Neural progenitor cell (in vitro differentiated cells): ENCODE measurements around the gene SLCO4A1. TPM values are rescaled to one million over a fixed set of nuclear protein-coding genes. Genes with fewer than 3 reads are reported as not detected.

ENCODE experiments used
- DNase-seq: peaks from one replicate; pipeline ENCODE4 v3.0.0-alpha.2; 2016; ENCODE audit warnings: low spot score
- H2AFZ ChIP-seq: fragments of 200-600 bp; sonication (generic); replicated peaks from 2 replicates; pipeline ENCODE4 v1.6.1; 2016; ENCODE audit warnings: antibody characterized with exemption
- H3F3A ChIP-seq: fragments of 200-600 bp; sonication (generic); 2 replicates; pipeline ENCODE4 v1.6.1; 2016; ENCODE audit warnings: antibody characterized with exemption, low read depth
- H3K27ac ChIP-seq: fragments of 200-600 bp; sonication (generic); 2 replicates; pipeline ENCODE4 v1.5.1; 2016; ENCODE audit warnings: mild to moderate bottlenecking
- H3K27me3 ChIP-seq: fragments of 200-600 bp; sonication (generic); 2 replicates; pipeline ENCODE4 v1.6.1; 2016; ENCODE audit warnings: mild to moderate bottlenecking, moderate library complexity
- H3K36me3 ChIP-seq: fragments of 200-600 bp; sonication (generic); 2 replicates; pipeline ENCODE4 v1.5.1; 2016
- H3K4me1 ChIP-seq: fragments of 200-600 bp; sonication (generic); 2 replicates; pipeline ENCODE4 v1.6.1; 2016; ENCODE audit warnings: mixed run types
- H3K4me2 ChIP-seq: fragments of 200-600 bp; sonication (generic); 2 replicates; pipeline ENCODE4 v1.6.1; 2016
- H3K4me3 ChIP-seq: fragments of 200-600 bp; sonication (generic); 2 replicates; pipeline ENCODE4 v1.5.1; 2016
- H3K79me2 ChIP-seq: fragments of 200-600 bp; sonication (generic); 2 replicates; pipeline ENCODE4 v1.6.1; 2016; ENCODE audit warnings: low read depth
- H3K9ac ChIP-seq: fragments of 200-600 bp; sonication (generic); 2 replicates; pipeline ENCODE4 v1.6.1; 2016
- H3K9me3 ChIP-seq: fragments of 200-600 bp; sonication (generic); 2 replicates; pipeline ENCODE4 v1.5.1; 2016; ENCODE audit warnings: low read depth
- H4K20me1 ChIP-seq: fragments of 200-600 bp; sonication (generic); 2 replicates; pipeline ENCODE4 v1.6.1; 2016; ENCODE audit warnings: low read depth
- H3K27ac Mint-ChIP-seq: 3 replicates; pipeline ENCODE4 v1.8.0; 2021; ENCODE audit warnings: mixed read lengths
- H3K27me3 Mint-ChIP-seq: 2 replicates; pipeline ENCODE4 v1.8.0; 2022; ENCODE audit warnings: low read depth, mild to moderate bottlenecking, inconsistent platforms, moderate library complexity, mixed read lengths; ENCODE audit not compliant: insufficient read depth
- H3K36me3 Mint-ChIP-seq: 3 replicates; pipeline ENCODE4 v1.8.0; 2021; ENCODE audit warnings: mixed read lengths
- H3K4me1 Mint-ChIP-seq: 3 replicates; pipeline ENCODE4 v1.8.0; 2021; ENCODE audit warnings: mixed read lengths
- H3K4me3 Mint-ChIP-seq: 3 replicates; pipeline ENCODE4 v1.8.0; 2021; ENCODE audit warnings: mild to moderate bottlenecking, moderate library complexity, mixed read lengths
- H3K9me3 Mint-ChIP-seq: 3 replicates; pipeline ENCODE4 v1.8.0; 2020; ENCODE audit warnings: mixed read lengths
- CTCF ChIP-seq: fragments of 200-600 bp; sonication (generic); IDR thresholded peaks from 2 replicates; pipeline ENCODE4 v1.5.1; 2017; ENCODE audit warnings: antibody characterized with exemption, mild to moderate bottlenecking
- EZH2 ChIP-seq: fragments of 200-600 bp; sonication (generic); IDR thresholded peaks from 2 replicates; pipeline ENCODE4 v1.6.1; 2017; ENCODE audit warnings: antibody characterized with exemption, mild to moderate bottlenecking, moderate library complexity
- EZH2phosphoT487 ChIP-seq: fragments of 200-600 bp; sonication (generic); IDR thresholded peaks from 2 replicates; pipeline ENCODE4 v1.6.1; 2017; ENCODE audit warnings: antibody characterized with exemption
- total RNA-seq: library from RNA; depleted of rRNA; stranded (reverse); fragments of >200 nt; gene quantifications from 2 replicates; pipeline ENCODE4 v1.2.3, GENCODE V29; 2015; ENCODE audit warnings: low replicate concordance

Gene SLCO4A1
- total RNA-seq, 1 donor from 2014 or later, result 0.88 TPM

DNA sequence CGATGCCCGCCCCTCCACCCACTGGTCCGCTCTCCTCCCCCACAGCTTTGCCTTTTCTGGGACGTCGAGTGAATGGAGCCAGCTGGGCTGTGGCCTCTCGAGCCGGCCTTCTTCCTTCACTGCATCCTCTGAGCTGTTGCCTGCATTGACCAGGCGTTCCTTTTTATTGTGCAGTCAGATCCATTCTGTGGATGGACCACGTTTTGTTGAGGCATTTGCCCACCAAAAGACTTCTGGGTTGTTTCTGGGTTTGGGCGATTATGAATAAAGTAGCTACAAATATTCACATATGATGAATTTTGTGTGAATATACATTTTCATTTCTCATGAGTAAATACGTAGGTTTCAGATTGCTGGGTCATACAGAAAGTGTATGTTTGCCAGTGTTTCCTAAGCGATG lies 76.2 kb downstream of the SLCO4A1 start:
- H3K36me3 Mint-ChIP-seq, result no peaks in the 10 kb centered on the region
- TF ChIP-seq CTCF (no peak), EZH2 (no peak), EZH2phosphoT487 (no peak)
- Histone ChIP-seq H3K9me3 (peaks cover 8% of the 10 kb centered on the region), H3K4me2 (no peak overlapping the region), H3K79me2 (no peaks in the 10 kb centered on the region), H3K27me3 (peaks cover 22% of the 10 kb centered on the region), H4K20me1 (no peaks in the 10 kb centered on the region), H3K36me3 (no peaks in the 10 kb centered on the region), H3K4me1 (no peaks in the 10 kb centered on the region), H3F3A (no peaks in the 10 kb centered on the region), H3K9ac (no peak overlapping the region), H3K27ac (no peak overlapping the region), H3K4me3 (no peak overlapping the region), H2AFZ (no peak overlapping the region)
- H3K27ac Mint-ChIP-seq, result no peak overlapping the region
- no peak for DNase-seq
- peaks cover 22% of the 10 kb centered on the region for H3K27me3 Mint-ChIP-seq
- H3K9me3 Mint-ChIP-seq, result peaks cover 21% of the 10 kb centered on the region
- peaks cover 9% of the 10 kb centered on the region for H3K4me1 Mint-ChIP-seq
- no peak overlapping the region for H3K4me3 Mint-ChIP-seq

GRCh38 chr20:62719250-62719935 lies 77.1 kb downstream of the SLCO4A1 start:
- H3K4me3 ChIP-seq, result no peak overlapping the region
- H3F3A ChIP-seq, result no peaks in the 10 kb centered on the region
- Mint-ChIP-seq H3K9me3 (peaks cover 18% of the 10 kb centered on the region), H3K4me1 (peaks cover 9% of the 10 kb centered on the region), H3K36me3 (no peaks in the 10 kb centered on the region), H3K4me3 (no peak overlapping the region), H3K27ac (no peak overlapping the region), H3K27me3 (peaks cover 20% of the 10 kb centered on the region)
- H3K36me3 ChIP-seq, result no peaks in the 10 kb centered on the region
- no peak overlapping the region for H2AFZ ChIP-seq
- peaks cover 8% of the 10 kb centered on the region for H3K9me3 ChIP-seq
- H3K27ac ChIP-seq, result no peak overlapping the region
- no peaks in the 10 kb centered on the region for H3K79me2 ChIP-seq
- no peak for TF ChIP-seq EZH2
- no peak for TF ChIP-seq CTCF
- TF ChIP-seq EZH2phosphoT487, result no peak
- H3K4me1 ChIP-seq, result no peaks in the 10 kb centered on the region
- H3K27me3 ChIP-seq, result peaks cover 13% of the 10 kb centered on the region
- no peaks in the 10 kb centered on the region for H4K20me1 ChIP-seq
- H3K4me2 ChIP-seq, result no peak overlapping the region
- DNase-seq, result no peak
- no peak overlapping the region for H3K9ac ChIP-seq

Other genes starting within 250 kb of the SLCO4A1 start
- gene CABLES2, start 235.2 kb upstream of the SLCO4A1 start, total RNA-seq, result 8.1 and 13.8 TPM in 2 replicates
- gene RBBP8NL, start 215.0 kb upstream of the SLCO4A1 start, total RNA-seq, result 0.03 TPM in 1 of 2 replicates, not detected in the other
- 0.12 TPM in 1 of 2 replicates, not detected in the other for gene GATA5, start 166.5 kb upstream of the SLCO4A1 start, total RNA-seq
- 0.12 and 0.26 TPM in 2 replicates for gene NTSR1, start 66.3 kb downstream of the SLCO4A1 start, total RNA-seq
- 14.0 and 18.1 TPM in 2 replicates for gene MRGBP, start 154.0 kb downstream of the SLCO4A1 start, total RNA-seq
- 7.0 and 23.9 TPM in 2 replicates for gene OGFR, start 162.3 kb downstream of the SLCO4A1 start, total RNA-seq
- 10.5 and 34.8 TPM in 2 replicates for gene COL9A3, start 174.5 kb downstream of the SLCO4A1 start, total RNA-seq
- gene TCFL5, start 219.3 kb downstream of the SLCO4A1 start, total RNA-seq, result 29.1 and 36.3 TPM in 2 replicates